Sciatic nerve (tissue), 2 donors: ENCODE measurements around the gene GLP1R. TPM values are rescaled to one million over a fixed set of nuclear protein-coding genes. Genes with fewer than 3 reads are reported as not detected.
A peak's percentile ranks its signal among the peaks of the same experiment; 100 is the strongest.

ENCODE experiments used
- ATAC-seq: fragments of 200-7000 bp; cut with Tn5 transposase; one replicate; pipeline ENCODE4 v1.9.1; 2020; ENCODE audit warnings: mild to moderate bottlenecking, moderate library complexity
- DNase-seq: peaks from one replicate; pipeline ENCODE4 v3.0.0-alpha.2; 2020; ENCODE audit warnings: low spot score
- intact Hi-C: fragments of 100-400 bp; cut with DNase I; formaldehyde crosslinking; loops from one replicate; pipeline ENCODE4 v1.14.2; 2022
- total RNA-seq: library from RNA; stranded (reverse); fragmentation: NEBNext Ultra II Directional; extraction: Animal tissue kit (Norgen Biotek cat#: 25700); gene quantifications from one replicate; pipeline ENCODE4 v1.2.1, GENCODE V29; 2021
- donor health status: DM: no; HTN: no; CAD: no.
- donor health status: DM: no; HTN: no; CAD: no.

GLP1R gene
- total RNA-seq, 1 donor from 2014 or later = 1.6 TPM

GRCh38 chr6:39079197-39080125, 30.9 kb downstream of the GLP1R start:
- DNase-seq (no peak), ATAC-seq (no peak)
- intact Hi-C loops = loop anchor here (5.0 kb wide), 1 partner anchor 727 kb away; no protein-coding TSS in a partner anchor

GRCh38 chr6:39080246-39080875, 31.8 kb downstream of the GLP1R start:
- DNase-seq (no peak), ATAC-seq (no peak)
- intact Hi-C loops = loop anchor here (5.0 kb wide), 1 partner anchor 728 kb away; no protein-coding TSS in a partner anchor

GRCh38 chr6:39082310-39082709, 33.7 kb downstream of the GLP1R start:
- intact Hi-C loops = loop anchor here (5.0 kb wide), 1 partner anchor 730 kb away; no protein-coding TSS in a partner anchor
- DNase-seq = no peak
- ATAC-seq = no peak

GRCh38 chr6:39083231-39083634, 34.7 kb downstream of the GLP1R start:
- ATAC-seq (no peak), DNase-seq (no peak)
- intact Hi-C loops = loop anchor here (5.0 kb wide), 1 partner anchor 731 kb away; no protein-coding TSS in a partner anchor

DNA sequence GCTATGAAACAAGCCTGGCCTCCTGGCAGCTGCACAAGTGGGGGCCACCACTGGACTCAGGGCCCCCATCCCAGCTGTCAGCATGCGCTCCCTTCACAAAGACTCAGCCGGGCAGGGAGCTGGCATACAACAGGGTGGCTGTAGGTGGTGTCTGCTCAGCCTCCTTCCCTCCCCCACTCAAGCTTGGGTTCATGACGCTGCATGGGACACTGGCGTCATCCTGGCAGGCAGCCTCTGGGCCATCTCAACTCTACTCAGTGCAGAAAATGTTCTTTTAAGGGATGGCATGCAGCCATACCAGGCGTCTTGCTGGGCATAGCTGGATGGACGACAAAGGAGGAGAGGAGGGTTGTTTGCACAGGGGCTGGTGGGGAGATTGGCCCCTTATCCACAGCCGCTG, 35.9 kb downstream of the GLP1R start:
- no peak for ATAC-seq
- intact Hi-C loops = loop anchor here (5.0 kb wide), 1 partner anchor 732 kb away; no protein-coding TSS in a partner anchor
- DNase-seq = no peak

- no peak for DNase-seq
- intact Hi-C loops = no loop called here
- no peak for ATAC-seq
These were observed 36.7 kb downstream of the GLP1R start for GRCh38 chr6:39085129-39085797.

DNA sequence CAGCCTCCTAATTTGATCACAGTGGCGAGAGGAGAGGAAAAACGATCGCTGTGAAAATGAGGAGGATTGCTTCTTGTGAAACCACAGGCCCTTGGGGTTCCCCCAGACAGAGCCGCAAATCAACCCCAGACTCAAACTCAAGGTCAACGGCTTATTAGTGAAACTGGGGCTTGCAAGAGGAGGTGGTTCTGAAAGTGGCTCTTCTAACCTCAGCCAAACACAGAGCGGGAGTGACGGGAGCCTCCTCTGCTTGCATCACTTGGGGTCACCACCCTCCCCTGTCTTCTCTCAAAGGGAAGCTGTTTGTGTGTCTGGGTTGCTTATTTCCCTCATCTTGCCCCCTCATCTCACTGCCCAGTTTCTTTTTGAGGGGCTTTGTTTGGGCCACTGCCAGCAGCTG, 37.7 kb downstream of the GLP1R start:
- intact Hi-C loops = no loop called here
- no peak for DNase-seq
- ATAC-seq = no peak

GRCh38 chr6:39086711-39087110, 38.1 kb downstream of the GLP1R start:
- ATAC-seq (no peak), DNase-seq (no peak)
- intact Hi-C loops = no loop called here

GRCh38 chr6:39087197-39087596, 38.6 kb downstream of the GLP1R start:
- DNase-seq (no peak), ATAC-seq (no peak)
- intact Hi-C loops = no loop called here

DNA sequence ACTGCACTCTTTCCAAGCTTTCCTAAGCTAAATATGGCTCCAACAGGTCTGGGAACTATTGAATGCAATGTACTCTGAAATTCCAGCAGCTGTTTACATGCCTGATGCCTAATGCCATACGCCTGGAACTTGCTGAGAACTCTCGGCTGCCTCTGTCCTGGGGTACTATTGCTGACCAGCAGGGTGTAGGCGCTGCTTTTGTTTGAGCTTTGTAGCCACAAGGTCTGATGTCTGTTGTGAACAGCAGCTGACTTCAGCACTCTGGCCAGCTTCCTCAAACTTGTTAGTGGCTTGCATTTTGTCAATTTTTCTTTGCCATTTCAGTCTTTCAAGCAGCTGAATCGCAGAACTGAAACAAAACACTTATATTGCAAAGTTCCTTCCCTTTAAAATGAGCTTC, 39.8 kb downstream of the GLP1R start:
- DNase-seq (no peak), ATAC-seq (peak; percentile 81)
- intact Hi-C loops = no loop called here

GRCh38 chr6:39090036-39090435, 41.5 kb downstream of the GLP1R start:
- DNase-seq (no peak), ATAC-seq (no peak)
- intact Hi-C loops = no loop called here

DNA sequence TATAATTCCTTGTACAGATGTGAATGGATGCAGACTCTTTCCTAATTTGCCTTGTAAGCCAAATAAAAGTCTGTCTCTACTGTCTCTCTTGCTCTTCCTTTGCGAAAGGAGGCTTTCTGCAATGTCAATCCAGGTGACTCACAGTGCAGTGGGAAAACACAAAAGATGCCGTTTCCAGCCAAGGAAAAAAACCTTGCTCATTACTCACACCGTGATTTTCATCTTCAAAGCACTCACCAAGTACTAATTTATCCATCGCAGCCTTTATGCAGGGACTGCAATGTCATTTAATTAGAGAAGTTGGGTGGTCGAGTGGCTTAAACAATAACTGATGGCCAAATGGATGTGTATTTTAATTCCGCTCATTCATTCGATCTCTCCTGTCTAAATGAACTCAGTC, 42.6 kb downstream of the GLP1R start:
- ATAC-seq (no peak), DNase-seq (no peak)
- intact Hi-C loops = no loop called here

DNA sequence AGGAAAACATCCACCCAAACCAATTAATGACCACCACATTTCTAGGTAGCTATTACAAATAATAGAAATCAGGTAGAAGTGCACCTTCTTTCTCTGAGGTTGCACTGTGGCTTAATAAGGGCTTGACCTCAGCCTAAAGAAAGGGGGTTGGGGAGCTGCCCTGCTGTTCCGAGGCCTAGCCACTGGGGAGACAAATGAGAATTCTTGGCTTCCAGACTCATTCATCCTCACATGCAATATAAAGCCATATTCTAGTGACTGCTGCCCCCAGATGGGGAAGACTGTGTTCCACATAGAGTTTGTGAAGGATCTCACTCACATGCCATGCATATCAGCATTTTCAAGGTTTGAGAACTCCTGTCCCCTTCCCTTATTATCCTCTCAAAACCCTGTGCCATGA, 43.5 kb downstream of the GLP1R start:
- intact Hi-C loops = no loop called here
- DNase-seq = no peak
- ATAC-seq = no peak

GRCh38 chr6:39093149-39093708, 44.6 kb downstream of the GLP1R start:
- intact Hi-C loops = no loop called here
- ATAC-seq (no peak), DNase-seq (no peak)

- no peak for ATAC-seq
- intact Hi-C loops = no loop called here
These were observed 47.0 kb downstream of the GLP1R start for GRCh38 chr6:39095578-39095977.

DNA sequence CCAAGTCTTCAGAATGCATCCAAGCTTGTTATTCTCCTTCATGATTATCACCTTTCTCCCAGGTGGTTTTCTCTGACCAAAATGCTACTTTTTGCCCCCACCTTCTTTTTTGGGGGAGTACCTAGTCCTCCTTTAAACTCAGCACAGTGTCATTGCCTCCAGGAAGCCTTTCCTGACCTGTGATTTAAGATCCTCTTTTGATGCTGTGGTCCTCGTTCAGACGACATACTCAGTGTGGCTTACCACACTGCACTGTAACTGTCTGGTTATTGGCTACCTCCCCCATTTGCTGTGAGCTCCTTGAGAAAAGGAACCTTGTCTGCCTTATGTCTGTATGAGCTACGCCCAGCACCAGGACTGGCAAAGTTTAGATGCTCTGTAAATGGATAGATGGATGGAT, 51.8 kb downstream of the GLP1R start:
- ATAC-seq (no peak), DNase-seq (no peak)
- intact Hi-C loops = no loop called here

More at GRCh38 chr6:39095578-39095977, 47.0 kb downstream of the GLP1R start:
- no peak for DNase-seq

- ATAC-seq = no peak
- intact Hi-C loops = no loop called here
- DNase-seq = no peak
These were observed 53.7 kb downstream of the GLP1R start for GRCh38 chr6:39102071-39102820.

GRCh38 chr6:39102821-39103136, 54.2 kb downstream of the GLP1R start:
- intact Hi-C loops = no loop called here
- no peak for ATAC-seq

GRCh38 chr6:39104528-39104927, 55.9 kb downstream of the GLP1R start:
- ATAC-seq (no peak), DNase-seq (no peak)
- intact Hi-C loops = no loop called here

More at GRCh38 chr6:39102821-39103136, 54.2 kb downstream of the GLP1R start:
- DNase-seq = no peak
